ENCODE measurements around the gene CORO1C. TPM values are rescaled to one million over a fixed set of nuclear protein-coding genes. Genes with fewer than 3 reads are reported as not detected.

CORO1C gene
- total and polyA plus RNA-seq, 9 of the 15 experiments (the other 6 are each of a cell fraction or from before 2014, with no cell fraction given), result 55.2 to 280 (median 150) TPM

DNA sequence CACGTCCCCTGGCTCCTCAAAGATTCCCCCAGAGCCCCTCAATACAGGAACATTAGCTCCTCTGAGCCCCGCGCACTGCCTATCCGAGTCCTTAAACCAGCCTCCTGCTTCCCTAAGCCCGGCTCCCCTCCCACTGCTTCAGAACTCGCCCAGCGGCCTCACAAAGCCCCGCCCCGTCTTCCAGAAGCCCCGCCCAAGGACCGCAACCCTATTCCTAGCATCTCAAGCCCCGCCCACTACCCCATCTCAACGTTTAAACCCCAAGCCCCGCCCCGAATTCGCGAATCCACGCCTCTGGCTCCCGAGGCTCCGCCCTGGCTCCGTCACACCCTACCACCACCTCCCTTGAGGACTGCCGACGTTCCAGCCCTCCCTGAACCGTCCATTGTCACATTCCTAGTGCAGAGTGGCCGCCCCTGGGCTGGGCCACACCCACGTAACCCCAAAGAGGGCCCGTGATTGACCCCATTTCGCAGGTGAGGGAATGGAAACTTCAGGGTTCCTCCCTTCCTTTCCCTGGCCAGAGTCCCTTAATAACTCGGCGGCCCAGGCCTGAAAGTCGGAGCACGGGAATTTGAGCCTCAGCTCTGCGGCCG is 646 bp upstream of the CORO1C start (continued):
- TF ChIP-seq, protein P1, sequence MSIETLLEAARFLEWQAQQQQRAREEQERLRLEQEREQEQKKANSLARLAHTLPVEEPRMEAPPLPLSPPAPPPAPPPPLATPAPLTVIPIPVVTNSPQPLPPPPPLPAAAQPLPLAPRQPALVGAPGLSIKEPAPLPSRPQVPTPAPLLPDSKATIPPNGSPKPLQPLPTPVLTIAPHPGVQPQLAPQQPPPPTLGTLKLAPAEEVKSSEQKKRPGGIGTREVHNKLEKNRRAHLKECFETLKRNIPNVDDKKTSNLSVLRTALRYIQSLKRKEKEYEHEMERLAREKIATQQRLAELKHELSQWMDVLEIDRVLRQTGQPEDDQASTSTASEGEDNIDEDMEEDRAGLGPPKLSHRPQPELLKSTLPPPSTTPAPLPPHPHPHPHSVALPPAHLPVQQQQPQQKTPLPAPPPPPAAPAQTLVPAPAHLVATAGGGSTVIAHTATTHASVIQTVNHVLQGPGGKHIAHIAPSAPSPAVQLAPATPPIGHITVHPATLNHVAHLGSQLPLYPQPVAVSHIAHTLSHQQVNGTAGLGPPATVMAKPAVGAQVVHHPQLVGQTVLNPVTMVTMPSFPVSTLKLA (conservative IDR thresholded peaks at IDR 0.05), result 0 out of 4 replicates have a peak, but pooled peaks of 1 of the 2 experiments have one; percentile 11
- TF ChIP-seq HNRNPL (IDR thresholded peaks at IDR 0.05; ENCODE audit: low read depth, low read length), result no peak
- TF ChIP-seq, protein P2, sequence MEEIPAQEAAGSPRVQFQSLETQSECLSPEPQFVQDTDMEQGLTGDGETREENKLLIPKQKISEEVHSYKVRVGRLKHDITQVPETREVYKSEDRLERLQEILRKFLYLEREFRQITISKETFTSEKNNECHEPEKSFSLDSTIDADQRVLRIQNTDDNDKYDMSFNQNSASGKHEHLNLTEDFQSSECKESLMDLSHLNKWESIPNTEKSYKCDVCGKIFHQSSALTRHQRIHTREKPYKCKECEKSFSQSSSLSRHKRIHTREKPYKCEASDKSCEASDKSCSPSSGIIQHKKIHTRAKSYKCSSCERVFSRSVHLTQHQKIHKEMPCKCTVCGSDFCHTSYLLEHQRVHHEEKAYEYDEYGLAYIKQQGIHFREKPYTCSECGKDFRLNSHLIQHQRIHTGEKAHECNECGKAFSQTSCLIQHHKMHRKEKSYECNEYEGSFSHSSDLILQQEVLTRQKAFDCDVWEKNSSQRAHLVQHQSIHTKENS (CRISPR knock-in tag; IDR thresholded peaks at IDR 0.05), result no peak
- TF ChIP-seq NR2C2 (CRISPR knock-in tag; IDR thresholded peaks at IDR 0.05), result no peak
- peak; percentile 64 for TF ChIP-seq NR2C2 (tag; IDR thresholded peaks at IDR 0.05)
- peak in 2 of 3 experiments; percentile 9 to 68 for TF ChIP-seq YY1 (IDR thresholded peaks at IDR 0.05; ENCODE audit: borderline replicate concordance in 1 of 3, control insufficient read depth in 1 of 3, extremely low read depth in 1 of 3, insufficient read depth in 3 of 3, insufficient read length in 1 of 3, insufficient replicate concordance in 2 of 3, low read depth in 1 of 3, low read length in 2 of 3)
- no peak for TF ChIP-seq KDM2B (CRISPR knock-in tag; IDR thresholded peaks at IDR 0.05)
- no peak for TF ChIP-seq EZH2 (IDR thresholded peaks at IDR 0.05; ENCODE audit: borderline replicate concordance, low read depth, low read length)
- TF ChIP-seq, protein P3, sequence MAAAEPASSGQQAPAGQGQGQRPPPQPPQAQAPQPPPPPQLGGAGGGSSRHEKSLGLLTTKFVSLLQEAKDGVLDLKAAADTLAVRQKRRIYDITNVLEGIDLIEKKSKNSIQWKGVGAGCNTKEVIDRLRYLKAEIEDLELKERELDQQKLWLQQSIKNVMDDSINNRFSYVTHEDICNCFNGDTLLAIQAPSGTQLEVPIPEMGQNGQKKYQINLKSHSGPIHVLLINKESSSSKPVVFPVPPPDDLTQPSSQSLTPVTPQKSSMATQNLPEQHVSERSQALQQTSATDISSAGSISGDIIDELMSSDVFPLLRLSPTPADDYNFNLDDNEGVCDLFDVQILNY (CRISPR knock-in tag; IDR thresholded peaks at IDR 0.05), result peak; percentile 68; the same call in 1 of the 2 replicates
- no peak for TF ChIP-seq ZNF551 (CRISPR knock-in tag; IDR thresholded peaks at IDR 0.05)
- TF ChIP-seq ZNF408 (CRISPR knock-in tag; IDR thresholded peaks at IDR 0.05; ENCODE audit: low read depth), result no peak
- TF ChIP-seq MCM5 (IDR thresholded peaks at IDR 0.05; ENCODE audit: low read depth), result no peak
- TF ChIP-seq HNRNPLL (IDR thresholded peaks at IDR 0.05; ENCODE audit: low read depth, low read length, poor library complexity, severe bottlenecking), result peak; percentile 29
- no peak for TF ChIP-seq ZNF707 (CRISPR knock-in tag; conservative IDR thresholded peaks at IDR 0.05)
- no peak for TF ChIP-seq ZNF584 (CRISPR knock-in tag; IDR thresholded peaks at IDR 0.05; ENCODE audit: low read depth)
- no peak for TF ChIP-seq ZSCAN32 (CRISPR knock-in tag; IDR thresholded peaks at IDR 0.05)
- TF ChIP-seq MEF2A (IDR thresholded peaks at IDR 0.05; ENCODE audit: control insufficient read depth, low read depth, low read length), result no peak
- TF ChIP-seq MIER1 (IDR thresholded peaks at IDR 0.05; ENCODE audit: low read depth), result no peak
- TF ChIP-seq, protein P4, sequence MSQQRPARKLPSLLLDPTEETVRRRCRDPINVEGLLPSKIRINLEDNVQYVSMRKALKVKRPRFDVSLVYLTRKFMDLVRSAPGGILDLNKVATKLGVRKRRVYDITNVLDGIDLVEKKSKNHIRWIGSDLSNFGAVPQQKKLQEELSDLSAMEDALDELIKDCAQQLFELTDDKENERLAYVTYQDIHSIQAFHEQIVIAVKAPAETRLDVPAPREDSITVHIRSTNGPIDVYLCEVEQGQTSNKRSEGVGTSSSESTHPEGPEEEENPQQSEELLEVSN (IDR thresholded peaks at IDR 0.05; ENCODE audit: borderline replicate concordance in 1 of 2, extremely low read depth in 1 of 2, insufficient read depth in 1 of 2, insufficient read length in 1 of 2, low read depth in 1 of 2, low read length in 1 of 2, poor library complexity in 1 of 2, severe bottlenecking in 1 of 2), result no peak
- no peak for TF ChIP-seq ZNF263 (CRISPR knock-in tag; IDR thresholded peaks at IDR 0.05; ENCODE audit: borderline replicate concordance)
- TF ChIP-seq, protein P5, sequence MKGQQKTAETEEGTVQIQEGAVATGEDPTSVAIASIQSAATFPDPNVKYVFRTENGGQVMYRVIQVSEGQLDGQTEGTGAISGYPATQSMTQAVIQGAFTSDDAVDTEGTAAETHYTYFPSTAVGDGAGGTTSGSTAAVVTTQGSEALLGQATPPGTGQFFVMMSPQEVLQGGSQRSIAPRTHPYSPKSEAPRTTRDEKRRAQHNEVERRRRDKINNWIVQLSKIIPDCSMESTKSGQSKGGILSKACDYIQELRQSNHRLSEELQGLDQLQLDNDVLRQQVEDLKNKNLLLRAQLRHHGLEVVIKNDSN (CRISPR knock-in tag; IDR thresholded peaks at IDR 0.05), result no peak
